Ectodermal cell (in vitro differentiated cells): Measurements from ENCODE around the gene PEX12.

Experiments
- H3K27ac ChIP-seq: 2 replicates; pipeline ENCODE4 v1.7.0; 2013; ENCODE audit warnings: mild to moderate bottlenecking, low read depth, low read length; ENCODE audit not compliant: insufficient read depth, poor library complexity, severe bottlenecking
- H3K27me3 ChIP-seq: 2 replicates; pipeline ENCODE4 v1.7.0; 2013; ENCODE audit warnings: mild to moderate bottlenecking, low read length; ENCODE audit not compliant: insufficient read depth, control insufficient read depth, poor library complexity, severe bottlenecking
- H3K36me3 ChIP-seq: one replicate; pipeline ENCODE4 v1.7.0; 2013; ENCODE audit warnings: low read length; ENCODE audit not compliant: control insufficient read depth, insufficient read depth
- H3K4me1 ChIP-seq: one replicate; pipeline ENCODE4 v1.7.0; 2013; ENCODE audit warnings: low read length; ENCODE audit not compliant: control insufficient read depth, insufficient read depth
- H3K4me3 ChIP-seq: 2 replicates; pipeline ENCODE4 v1.7.0; 2013; ENCODE audit warnings: low read depth, low read length, control low read depth; ENCODE audit not compliant: insufficient read depth
- H3K9me3 ChIP-seq: 2 replicates; pipeline ENCODE4 v1.7.0; 2013; ENCODE audit warnings: mild to moderate bottlenecking, low read length, moderate library complexity; ENCODE audit not compliant: control insufficient read depth
- WGBS, 2 experiments: methylation state at CpG; one replicate each; pipeline ENCODE4 v1.1.7; 2013; ENCODE audit warnings: missing lambda C conversion rate in 2 of 2; 5-methylcytosine and 5-hydroxymethylcytosine counted together

Gene PEX12

GRCh38 chr17:35557353-35557752 lies 21.0 kb downstream of the PEX12 start:
- no peak overlapping the region for H3K4me3 ChIP-seq
- no peaks in the 10 kb centered on the region for H3K9me3 ChIP-seq
- peaks cover 5% of the 10 kb centered on the region for H3K27me3 ChIP-seq
- H3K4me1 ChIP-seq: no peaks in the 10 kb centered on the region
- no peaks in the 10 kb centered on the region for H3K36me3 ChIP-seq
- 88 to 94% methylated on average over 3 of the region's 3 CpGs for WGBS, 2 experiments
- no peak overlapping the region for H3K27ac ChIP-seq

GRCh38 chr17:35555691-35556090 lies 22.7 kb downstream of the PEX12 start:
- Histone ChIP-seq H3K4me3 (no peak overlapping the region), H3K36me3 (no peaks in the 10 kb centered on the region), H3K27ac (no peak overlapping the region), H3K9me3 (no peaks in the 10 kb centered on the region), H3K4me1 (no peaks in the 10 kb centered on the region), H3K27me3 (peaks cover 5% of the 10 kb centered on the region)
- WGBS, 2 experiments: 94 to 97% methylated on average over 3 to 5 of the region's 5 CpGs

GRCh38 chr17:35554668-35555067 lies 23.7 kb downstream of the PEX12 start:
- H3K4me3 ChIP-seq: no peak overlapping the region
- H3K27me3 ChIP-seq: peaks cover 5% of the 10 kb centered on the region
- no peaks in the 10 kb centered on the region for H3K9me3 ChIP-seq
- H3K36me3 ChIP-seq: no peaks in the 10 kb centered on the region
- no peak overlapping the region for H3K27ac ChIP-seq
- WGBS, 2 experiments: 87 to 91% methylated on average over 4 to 5 of the region's 5 CpGs
- no peaks in the 10 kb centered on the region for H3K4me1 ChIP-seq

GRCh38 chr17:35553310-35553709 lies 25.1 kb downstream of the PEX12 start:
- no peak overlapping the region for H3K4me3 ChIP-seq
- H3K36me3 ChIP-seq: no peaks in the 10 kb centered on the region
- H3K27ac ChIP-seq: no peak overlapping the region
- WGBS, 2 experiments: 91 to 93% methylated on average over 4 of the region's 4 CpGs
- no peaks in the 10 kb centered on the region for H3K9me3 ChIP-seq
- no peaks in the 10 kb centered on the region for H3K4me1 ChIP-seq
- peaks cover 5% of the 10 kb centered on the region for H3K27me3 ChIP-seq

- no peaks in the 10 kb centered on the region for H3K36me3 ChIP-seq
- no peak overlapping the region for H3K4me3 ChIP-seq
- 73 to 84% methylated on average over 1 of the region's 1 CpG for WGBS, 2 experiments
- H3K27me3 ChIP-seq: peaks cover 7% of the 10 kb centered on the region
- no peaks in the 10 kb centered on the region for H3K4me1 ChIP-seq
- no peak overlapping the region for H3K27ac ChIP-seq
- H3K9me3 ChIP-seq: no peaks in the 10 kb centered on the region
Observed at GRCh38 chr17:35548978-35549377, 29.4 kb downstream of the PEX12 start.

- Histone ChIP-seq H3K4me1 (no peaks in the 10 kb centered on the region), H3K27ac (no peak overlapping the region), H3K4me3 (no peak overlapping the region), H3K27me3 (peaks cover 7% of the 10 kb centered on the region), H3K9me3 (no peaks in the 10 kb centered on the region), H3K36me3 (no peaks in the 10 kb centered on the region)
- WGBS, 2 experiments: 80 to 90% methylated on average over 6 to 8 of the region's 8 CpGs
Observed at GRCh38 chr17:35548208-35548810, 30.1 kb downstream of the PEX12 start.

- WGBS, 2 experiments: 90 to 93% methylated on average over 1 of the region's 1 CpG
- H3K27me3 ChIP-seq: peaks cover 7% of the 10 kb centered on the region
- H3K9me3 ChIP-seq: no peaks in the 10 kb centered on the region
- H3K4me1 ChIP-seq: no peaks in the 10 kb centered on the region
- H3K36me3 ChIP-seq: no peaks in the 10 kb centered on the region
- no peak overlapping the region for H3K4me3 ChIP-seq
- H3K27ac ChIP-seq: no peak overlapping the region
Observed at GRCh38 chr17:35546487-35546886, 31.9 kb downstream of the PEX12 start.

- Histone ChIP-seq H3K36me3 (no peaks in the 10 kb centered on the region), H3K4me3 (no peak overlapping the region), H3K9me3 (no peaks in the 10 kb centered on the region), H3K27me3 (peaks cover 7% of the 10 kb centered on the region), H3K27ac (no peak overlapping the region), H3K4me1 (no peaks in the 10 kb centered on the region)
- 71 to 80% methylated on average over 1 of the region's 1 CpG for WGBS, 2 experiments
Observed at GRCh38 chr17:35545150-35545549, 33.2 kb downstream of the PEX12 start.

GRCh38 chr17:35543856-35544255 lies 34.5 kb downstream of the PEX12 start:
- Histone ChIP-seq H3K9me3 (no peaks in the 10 kb centered on the region), H3K4me1 (no peaks in the 10 kb centered on the region), H3K27me3 (peaks cover 7% of the 10 kb centered on the region), H3K36me3 (no peaks in the 10 kb centered on the region), H3K27ac (no peak overlapping the region), H3K4me3 (no peak overlapping the region)
- 74 to 83% methylated on average over 1 of the region's 1 CpG for WGBS, 2 experiments

- peaks cover 5% of the 10 kb centered on the region for H3K27me3 ChIP-seq
Observed at GRCh38 chr17:35542990-35543389, 35.4 kb downstream of the PEX12 start.

GRCh38 chr17:35541434-35541833 lies 36.9 kb downstream of the PEX12 start:
- WGBS, 2 experiments: 96 to 100% methylated on average over 1 of the region's 1 CpG
- H3K4me3 ChIP-seq: no peak overlapping the region

More at GRCh38 chr17:35542990-35543389, 35.4 kb downstream of the PEX12 start:
- no peaks in the 10 kb centered on the region for H3K4me1 ChIP-seq
- H3K9me3 ChIP-seq: no peaks in the 10 kb centered on the region
- H3K36me3 ChIP-seq: no peaks in the 10 kb centered on the region
- H3K27ac ChIP-seq: no peak overlapping the region
- H3K4me3 ChIP-seq: no peak overlapping the region

More at GRCh38 chr17:35541434-35541833, 36.9 kb downstream of the PEX12 start:
- H3K9me3 ChIP-seq: no peaks in the 10 kb centered on the region
- no peak overlapping the region for H3K27ac ChIP-seq
- no peaks in the 10 kb centered on the region for H3K4me1 ChIP-seq
- H3K36me3 ChIP-seq: no peaks in the 10 kb centered on the region
- H3K27me3 ChIP-seq: no peaks in the 10 kb centered on the region
